HEK293 (cell line): Measurements from ENCODE around the gene ZNF236.
"Not testable (repeated sequence)": the region's sequence is repeated elsewhere in the genome, so short reads cannot be mapped to it uniquely, and the experiment has no call there.

ENCODE experiments used
- CTCF ChIA-PET: fragments of 350-600 bp; formaldehyde crosslinking; extraction: SDS; loops from one replicate; lab custom pipeline; 2021; ENCODE audit warnings: antibody characterized with exemption; lab: Yijun Ruan, JAX
- POLR2A ChIA-PET: fragments of 300-600 bp; formaldehyde crosslinking; extraction: SDS; loops from one replicate; lab custom pipeline; 2020; ENCODE audit warnings: antibody characterized with exemption, inconsistent platforms; lab: Yijun Ruan, JAX
- H3K27ac ChIP-seq: fragments of 200-500 bp; sonication (Bioruptor generic); 2 replicates; pipeline ENCODE4 v1.5.1; 2014; ENCODE audit warnings: low read depth, low read length, control low read depth, inconsistent platforms; ENCODE audit errors: extremely low read depth
- H3K36me3 ChIP-seq, 2 experiments: fragments of 200-500 bp in 1 of 2; sonication (Bioruptor generic) in 1 of 2; 1 replicate in 1 of 2; 2 replicates in 1 of 2; pipeline ENCODE4 v1.5.1; 2014 to 2017; ENCODE audit warnings: inconsistent platforms in 2 of 2, low read length in 2 of 2; ENCODE audit not compliant: control insufficient read depth in 2 of 2, insufficient read depth in 1 of 2
- H3K4me1 ChIP-seq: fragments of 200-500 bp; sonication (Bioruptor generic); 2 replicates; pipeline ENCODE4 v1.5.1; 2014; ENCODE audit warnings: mild to moderate bottlenecking, low read length, inconsistent platforms; ENCODE audit not compliant: control insufficient read depth, insufficient read depth
- H3K4me3 ChIP-seq: 2 replicates; pipeline ENCODE4 v1.5.1; 2011; ENCODE audit warnings: low read depth, mild to moderate bottlenecking, control low read depth, low read length, moderate library complexity
- H3K9me3 ChIP-seq: fragments of 200-500 bp; sonication (Bioruptor generic); 2 replicates; pipeline ENCODE4 v1.5.1; 2014; ENCODE audit warnings: low read depth, low read length, inconsistent platforms; ENCODE audit not compliant: control insufficient read depth, insufficient read depth
- FEZF1 ChIP-seq: fragments of 450-650 bp; formaldehyde crosslinking; IDR thresholded peaks from 2 replicates; pipeline ENCODE4 v1.5.1; 2016; ENCODE audit warnings: missing biosample characterization, missing genetic modification characterization
- GLI2 ChIP-seq: fragments of 450-650 bp; formaldehyde crosslinking; IDR thresholded peaks from 2 replicates; pipeline ENCODE4; 2017; ENCODE audit warnings: missing biosample characterization, missing genetic modification characterization, low read depth, borderline replicate concordance
- HOXA7 ChIP-seq: sonication (generic); formaldehyde crosslinking; IDR thresholded peaks from 2 replicates; pipeline ENCODE4 v1.8.1; 2022; ENCODE audit warnings: missing genetic modification reagents, borderline replicate concordance
- KLF1 ChIP-seq: fragments of 450-650 bp; formaldehyde crosslinking; IDR thresholded peaks from 2 replicates; pipeline ENCODE4 v1.5.1; 2016; ENCODE audit warnings: missing biosample characterization, missing genetic modification characterization
- KLF8 ChIP-seq: fragments of 450-650 bp; formaldehyde crosslinking; IDR thresholded peaks from 2 replicates; pipeline ENCODE4 v1.5.1; 2016; ENCODE audit warnings: missing biosample characterization, missing genetic modification characterization
- SCRT1 ChIP-seq: fragments of 450-650 bp; formaldehyde crosslinking; IDR thresholded peaks from 2 replicates; pipeline ENCODE4 v1.5.1; 2016; ENCODE audit warnings: missing biosample characterization, missing genetic modification characterization, borderline replicate concordance
- YY2 ChIP-seq: fragments of 450-650 bp; formaldehyde crosslinking; IDR thresholded peaks from 2 replicates; pipeline ENCODE4 v1.5.1; 2016; ENCODE audit warnings: missing biosample characterization, missing genetic modification characterization
- ZBTB17 ChIP-seq: fragments of 450-650 bp; formaldehyde crosslinking; IDR thresholded peaks from 2 replicates; pipeline ENCODE4 v1.5.1; 2016; ENCODE audit warnings: missing biosample characterization, missing genetic modification characterization
- ZBTB26 ChIP-seq: fragments of 450-650 bp; formaldehyde crosslinking; optimal IDR thresholded peaks from 2 replicates; pipeline ENCODE3; 2016; ENCODE audit warnings: missing biosample characterization, mild to moderate bottlenecking, missing genetic modification characterization
- ZFP41 ChIP-seq: fragments of 450-650 bp; formaldehyde crosslinking; IDR thresholded peaks from 2 replicates; pipeline ENCODE4 v1.5.1; 2016; ENCODE audit warnings: missing biosample characterization, missing genetic modification characterization, borderline replicate concordance
- ZNF140 ChIP-seq: fragments of 450-650 bp; formaldehyde crosslinking; IDR thresholded peaks from 2 replicates; pipeline ENCODE4 v1.5.1; 2016; ENCODE audit warnings: missing biosample characterization, missing genetic modification characterization
- ZNF398 ChIP-seq: fragments of 450-650 bp; formaldehyde crosslinking; IDR thresholded peaks from 2 replicates; pipeline ENCODE4 v1.5.1; 2017; ENCODE audit warnings: missing biosample characterization, missing genetic modification characterization
- ZNF426 ChIP-seq: fragments of 450-650 bp; formaldehyde crosslinking; IDR thresholded peaks from 2 replicates; pipeline ENCODE4 v1.5.1; 2017; ENCODE audit warnings: missing biosample characterization, missing genetic modification characterization, mild to moderate bottlenecking, inconsistent platforms, moderate library complexity
- ZNF529 ChIP-seq: fragments of 450-650 bp; formaldehyde crosslinking; IDR thresholded peaks from 2 replicates; pipeline ENCODE4 v1.5.1; 2017; ENCODE audit warnings: missing genetic modification characterization, missing biosample characterization; ENCODE audit not compliant: insufficient replicate concordance
- ZNF571 ChIP-seq: fragments of 450-650 bp; formaldehyde crosslinking; IDR thresholded peaks from 2 replicates; pipeline ENCODE4 v1.5.0; 2017; ENCODE audit warnings: missing biosample characterization, missing genetic modification characterization
- ZNF585B ChIP-seq: fragments of 450-650 bp; formaldehyde crosslinking; IDR thresholded peaks from 2 replicates; pipeline ENCODE4 v1.5.1; 2016; ENCODE audit warnings: missing biosample characterization, missing genetic modification characterization
- ZNF626 ChIP-seq: fragments of 450-650 bp; sonication (Bioruptor Pico); formaldehyde crosslinking; IDR thresholded peaks from 2 replicates; pipeline ENCODE4 v1.5.1; 2018; ENCODE audit warnings: missing biosample characterization, missing genetic modification characterization, inconsistent platforms
- ZNF654 ChIP-seq: fragments of 450-650 bp; formaldehyde crosslinking; IDR thresholded peaks from 2 replicates; pipeline ENCODE4 v1.5.1; 2016; ENCODE audit warnings: low read depth, missing biosample characterization, missing genetic modification characterization
- ZNF701 ChIP-seq: fragments of 450-650 bp; formaldehyde crosslinking; IDR thresholded peaks from 2 replicates; pipeline ENCODE4 v1.5.1; 2016; ENCODE audit warnings: missing biosample characterization, missing genetic modification characterization
- ZNF76 ChIP-seq: fragments of 450-650 bp; formaldehyde crosslinking; IDR thresholded peaks from 2 replicates; pipeline ENCODE4; 2016; ENCODE audit warnings: low read depth, missing biosample characterization, missing genetic modification characterization, borderline replicate concordance
- ZNF768 ChIP-seq: fragments of 450-650 bp; formaldehyde crosslinking; IDR thresholded peaks from 2 replicates; pipeline ENCODE4 v1.5.1; 2018; ENCODE audit warnings: missing biosample characterization, mild to moderate bottlenecking, missing genetic modification characterization
- ZSCAN16 ChIP-seq: fragments of 450-650 bp; formaldehyde crosslinking; IDR thresholded peaks from 2 replicates; pipeline ENCODE4 v1.5.1; 2016; ENCODE audit warnings: missing biosample characterization, missing genetic modification characterization
- TF ChIP-seq, protein P1 (sequence below): fragments of 450-650 bp; formaldehyde crosslinking; IDR thresholded peaks from 2 replicates; pipeline ENCODE4 v1.5.1; 2016; ENCODE audit warnings: missing biosample characterization, missing genetic modification characterization

ZNF236 gene

GRCh38 chr18:76965555-76966151 is 143.3 kb downstream of the ZNF236 start:
- POLR2A ChIA-PET, H3K27ac ChIP-seq, H3K4me1 ChIP-seq, H3K4me3 ChIP-seq, H3K9me3 ChIP-seq: not testable (repeated sequence)
- CTCF ChIA-PET, result interaction anchor here (0.6 to 1.7 kb wide), 4 partner anchors 17 to 162 kb away, joined by 3 to 9 read pairs (median 4); no protein-coding TSS in a partner anchor
- peak; percentile 59 for TF ChIP-seq KLF1 (tag by site-specific recombination)
- peaks cover 5 to 22% of the 10 kb centered on the region in 2 experiments for H3K36me3 ChIP-seq

GRCh38 chr18:76967299-76967698 is 144.9 kb downstream of the ZNF236 start:
- POLR2A ChIA-PET, H3K4me1 ChIP-seq, H3K4me3 ChIP-seq, H3K9me3 ChIP-seq, H3K27ac ChIP-seq: not testable (repeated sequence)
- CTCF ChIA-PET, result interaction anchor here (4.0 kb wide), 1 partner anchor 16 kb away, joined by 21 read pairs; no protein-coding TSS in a partner anchor
- H3K36me3 ChIP-seq, result peaks cover 0 to 21% of the 10 kb centered on the region in 2 experiments

- H3K4me1 ChIP-seq, result no peaks in the 10 kb centered on the region
Measured at GRCh38 chr18:76967721-76968472, 145.5 kb downstream of the ZNF236 start.

DNA sequence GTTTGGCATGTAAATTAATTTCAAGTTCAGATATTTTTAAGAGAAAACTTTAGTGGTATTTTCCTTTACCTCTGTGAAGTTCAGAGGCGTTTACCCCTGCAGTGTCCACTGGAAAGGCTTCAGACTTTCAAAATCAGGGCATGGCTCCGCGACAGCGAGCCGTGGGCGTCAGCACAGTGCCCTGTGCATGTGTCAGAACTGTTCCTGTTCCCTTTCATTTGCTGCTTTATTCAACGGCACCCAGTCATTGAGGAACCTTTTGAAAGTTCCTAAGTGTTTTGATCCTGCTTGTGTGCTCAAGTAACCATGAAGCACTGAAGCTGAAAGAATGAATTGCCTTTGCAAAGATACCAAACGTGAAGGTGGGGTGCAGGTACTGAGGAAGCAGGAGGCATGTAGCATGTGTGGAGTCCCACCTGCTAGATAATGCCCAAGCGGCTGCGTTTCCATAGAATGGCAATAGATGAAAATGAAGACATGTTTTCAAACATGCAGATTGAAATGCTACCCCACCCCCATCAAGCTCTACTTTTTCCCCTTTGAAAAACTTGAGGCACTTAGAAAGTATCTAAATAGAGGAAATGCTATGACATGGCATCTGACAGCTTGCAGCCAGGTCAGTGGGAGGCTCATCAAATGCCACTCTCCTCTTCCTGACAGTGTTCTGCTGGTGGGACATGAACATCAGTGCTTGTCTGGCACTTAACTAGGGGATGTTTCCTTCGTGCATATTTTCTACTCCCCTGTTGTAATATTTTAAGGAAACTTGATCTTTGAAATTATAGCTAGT is 148.6 kb downstream of the ZNF236 start:
- ChIA-PET POLR2A (no interaction called here), CTCF (interaction anchor here (1.0 to 4.0 kb wide), 4 partner anchors 12 to 168 kb away, joined by 3 to 21 read pairs (median 6); no protein-coding TSS in a partner anchor)
- TF ChIP-seq ZNF654 (tag by site-specific recombination), result no peak
- no peak for TF ChIP-seq ZNF701
- no peak for TF ChIP-seq ZNF768
- no peak for TF ChIP-seq ZFP41 (tag by site-specific recombination)
- no peak for TF ChIP-seq ZBTB26 (tag by site-specific recombination)
- TF ChIP-seq ZNF571 (tag by site-specific recombination), result no peak
- TF ChIP-seq HOXA7 (CRISPR knock-in tag), result no peak
- no peak for TF ChIP-seq KLF8
- Histone ChIP-seq H3K9me3 (no peaks in the 10 kb centered on the region), H3K4me3 (no peak overlapping the region), H3K36me3 (peaks cover 0 to 29% of the 10 kb centered on the region in 2 experiments), H3K4me1 (no peaks in the 10 kb centered on the region), H3K27ac (no peak overlapping the region)

More at GRCh38 chr18:76967721-76968472, 145.5 kb downstream of the ZNF236 start:
- H3K4me3 ChIP-seq, result no peak overlapping the region
- no peak for TF ChIP-seq ZNF626
- no peak for TF ChIP-seq ZSCAN16
- no peak for TF ChIP-seq ZBTB17 (tag by site-specific recombination)
- TF ChIP-seq SCRT1, result no peak
- no peak for TF ChIP-seq ZNF585B (tag by site-specific recombination)
- TF ChIP-seq YY2 (tag by site-specific recombination), result no peak
- TF ChIP-seq ZNF529 (tag by site-specific recombination), result no peak
- TF ChIP-seq ZNF426, result no peak
- TF ChIP-seq ZNF398 (tag by site-specific recombination), result no peak
- TF ChIP-seq, protein P1, sequence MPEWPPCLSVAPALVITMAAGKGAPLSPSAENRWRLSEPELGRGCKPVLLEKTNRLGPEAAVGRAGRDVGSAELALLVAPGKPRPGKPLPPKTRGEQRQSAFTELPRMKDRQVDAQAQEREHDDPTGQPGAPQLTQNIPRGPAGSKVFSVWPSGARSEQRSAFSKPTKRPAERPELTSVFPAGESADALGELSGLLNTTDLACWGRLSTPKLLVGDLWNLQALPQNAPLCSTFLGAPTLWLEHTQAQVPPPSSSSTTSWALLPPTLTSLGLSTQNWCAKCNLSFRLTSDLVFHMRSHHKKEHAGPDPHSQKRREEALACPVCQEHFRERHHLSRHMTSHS (tag by site-specific recombination), result no peak
- no peak for TF ChIP-seq ZNF76 (tag by site-specific recombination)
- TF ChIP-seq HOXA7 (CRISPR knock-in tag), result no peak
- TF ChIP-seq GLI2 (tag by site-specific recombination), result no peak
- TF ChIP-seq FEZF1 (tag by site-specific recombination), result no peak
- TF ChIP-seq ZNF140 (tag by site-specific recombination), result no peak
- ChIA-PET CTCF (interaction anchor here (0.6 to 4.0 kb wide), 3 partner anchors 10 to 44 kb away, joined by 3 to 21 read pairs (median 3); no protein-coding TSS in a partner anchor), POLR2A (interaction anchor here (0.6 kb wide), 1 partner anchor 142 kb away, joined by 3 read pairs; no protein-coding TSS in a partner anchor)
- H3K27ac ChIP-seq, result no peak overlapping the region
- no peaks in the 10 kb centered on the region for H3K9me3 ChIP-seq
- peaks cover 0 to 21% of the 10 kb centered on the region in 2 experiments for H3K36me3 ChIP-seq
